Measurements from ENCODE around the gene IL22RA2.
A peak's percentile ranks its signal among the peaks of the same experiment; 100 is the strongest.

The IL22RA2 gene

GRCh38 chr6:137166247-137167098 is 7.0 kb downstream of the IL22RA2 start:
- TF ChIP-seq CTCF (IDR thresholded peaks at IDR 0.05; ENCODE audit: low read depth, low read length), result no peak
- H3K4me3 ChIP-seq (ENCODE audit: low read depth, low read length), result no peak overlapping the region

GRCh38 chr6:137165375-137166246 is 7.8 kb downstream of the IL22RA2 start:
- no peak overlapping the region for H3K4me3 ChIP-seq (ENCODE audit: low read depth, low read length)
- 0 out of 2 replicates have a peak, but pooled peaks have one; percentile 18 for TF ChIP-seq CTCF (IDR thresholded peaks at IDR 0.05; ENCODE audit: low read depth, low read length)

- TF ChIP-seq CTCF (IDR thresholded peaks at IDR 0.05; ENCODE audit: low read depth, low read length), result no peak
- H3K4me3 ChIP-seq (ENCODE audit: low read depth, low read length), result no peak overlapping the region
These were observed 9.6 kb downstream of the IL22RA2 start for GRCh38 chr6:137163732-137164318.

GRCh38 chr6:137162692-137163306 is 10.6 kb downstream of the IL22RA2 start:
- no peak for TF ChIP-seq CTCF (IDR thresholded peaks at IDR 0.05; ENCODE audit: low read depth, low read length)
- no peak overlapping the region for H3K4me3 ChIP-seq (ENCODE audit: low read depth, low read length)

DNA sequence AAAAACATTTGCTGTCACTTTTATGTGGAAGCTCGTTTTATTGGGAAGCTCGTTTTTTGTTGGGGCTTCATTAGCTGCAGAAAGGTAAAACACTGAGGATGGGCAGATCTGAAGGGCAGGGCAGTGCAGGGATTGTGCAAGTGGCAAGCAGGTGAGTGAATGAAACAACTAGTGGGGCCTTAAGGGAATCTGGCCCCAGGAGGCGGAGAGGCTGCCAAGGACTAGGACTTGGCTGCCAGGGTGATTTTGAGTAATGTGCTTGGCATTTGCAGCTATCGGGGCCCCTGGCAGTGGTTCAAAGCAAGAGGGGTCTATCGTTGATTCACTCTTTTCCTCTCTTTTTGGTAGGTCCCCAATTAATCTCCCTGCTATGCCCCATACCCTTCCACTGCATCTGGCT is 11.5 kb downstream of the IL22RA2 start:
- no peak for TF ChIP-seq CTCF (IDR thresholded peaks at IDR 0.05; ENCODE audit: low read depth, low read length)

DNA sequence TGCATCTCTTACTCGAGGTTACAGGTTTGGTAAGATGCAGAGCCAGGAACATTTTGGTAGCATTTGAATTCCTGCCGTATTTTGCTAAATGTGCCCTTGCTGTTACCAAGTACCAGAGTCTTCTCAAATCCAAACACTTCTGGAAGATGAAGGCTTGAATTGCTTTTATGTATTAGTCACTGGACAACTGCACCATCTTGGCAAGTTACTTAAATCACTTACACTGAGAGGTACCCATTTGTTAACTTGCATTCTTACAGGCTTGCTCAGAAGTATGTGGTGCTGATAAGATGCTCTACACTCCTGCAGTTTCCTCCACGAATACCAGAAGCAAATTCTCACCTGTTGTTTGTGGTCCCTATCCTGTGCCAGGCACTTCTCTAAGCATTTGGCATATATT is 12.7 kb downstream of the IL22RA2 start:
- TF ChIP-seq CTCF (IDR thresholded peaks at IDR 0.05; ENCODE audit: low read depth, low read length), result no peak
- H3K4me3 ChIP-seq (ENCODE audit: low read depth, low read length), result no peak overlapping the region

More for the DNA sequence above, 11.5 kb downstream of the IL22RA2 start:
- H3K4me3 ChIP-seq (ENCODE audit: low read depth, low read length), result no peak overlapping the region

Measured in WI38 (cell line).